PC-9 (cell line): ENCODE data around the gene WBP1L.

Source experiments
- EZH2 ChIP-seq: fragments of 200-600 bp; sonication (generic); IDR thresholded peaks from 2 replicates; pipeline ENCODE4 v1.8.0; 2017; ENCODE audit warnings: antibody characterized with exemption, low read depth
- TF ChIP-seq, protein P1 (sequence below): fragments of 200-600 bp; sonication (generic); conservative IDR thresholded peaks from 2 replicates; pipeline ENCODE4 v1.6.1; 2017; ENCODE audit warnings: mixed run types, antibody characterized with exemption, mild to moderate bottlenecking, moderate library complexity

GRCh38 chr10:102808380-102808779 is 64.6 kb downstream of the WBP1L start:
- TF ChIP-seq, protein P1, sequence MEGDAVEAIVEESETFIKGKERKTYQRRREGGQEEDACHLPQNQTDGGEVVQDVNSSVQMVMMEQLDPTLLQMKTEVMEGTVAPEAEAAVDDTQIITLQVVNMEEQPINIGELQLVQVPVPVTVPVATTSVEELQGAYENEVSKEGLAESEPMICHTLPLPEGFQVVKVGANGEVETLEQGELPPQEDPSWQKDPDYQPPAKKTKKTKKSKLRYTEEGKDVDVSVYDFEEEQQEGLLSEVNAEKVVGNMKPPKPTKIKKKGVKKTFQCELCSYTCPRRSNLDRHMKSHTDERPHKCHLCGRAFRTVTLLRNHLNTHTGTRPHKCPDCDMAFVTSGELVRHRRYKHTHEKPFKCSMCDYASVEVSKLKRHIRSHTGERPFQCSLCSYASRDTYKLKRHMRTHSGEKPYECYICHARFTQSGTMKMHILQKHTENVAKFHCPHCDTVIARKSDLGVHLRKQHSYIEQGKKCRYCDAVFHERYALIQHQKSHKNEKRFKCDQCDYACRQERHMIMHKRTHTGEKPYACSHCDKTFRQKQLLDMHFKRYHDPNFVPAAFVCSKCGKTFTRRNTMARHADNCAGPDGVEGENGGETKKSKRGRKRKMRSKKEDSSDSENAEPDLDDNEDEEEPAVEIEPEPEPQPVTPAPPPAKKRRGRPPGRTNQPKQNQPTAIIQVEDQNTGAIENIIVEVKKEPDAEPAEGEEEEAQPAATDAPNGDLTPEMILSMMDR, result no peak
- TF ChIP-seq EZH2, result no peak
